GM12878 (cell line): ENCODE measurements around the gene HMGB1.

ENCODE experiments used
- CHD2 ChIP-seq: IDR thresholded peaks from 2 replicates; pipeline ENCODE4 v1.6.1; 2011; ENCODE audit warnings: low read depth, low read length, improper control_type of control experiment, borderline replicate concordance
- CTCF ChIP-seq, 3 experiments: IDR thresholded peaks in 2 of 3; conservative IDR thresholded peaks in 1 of 3; 2 replicates each; pipeline ENCODE4 v1.5.1; 2011; ENCODE audit warnings: low read depth in 3 of 3, low read length in 3 of 3, mild to moderate bottlenecking in 3 of 3, control low read depth in 2 of 3, moderate library complexity in 2 of 3, inconsistent platforms in 1 of 3, mixed read lengths in 1 of 3; ENCODE audit not compliant: control insufficient read depth in 2 of 3, insufficient read depth in 1 of 3; ENCODE audit errors: extremely low read depth in 1 of 3
- CUX1 ChIP-seq: IDR thresholded peaks from 2 replicates; pipeline ENCODE4 v1.6.1; 2012; ENCODE audit warnings: improper control_type of control experiment, low read depth, low read length; ENCODE audit not compliant: insufficient replicate concordance
- EZH2 ChIP-seq: IDR thresholded peaks from 2 replicates; pipeline ENCODE4 v1.6.1; 2012; ENCODE audit warnings: low read depth, mild to moderate bottlenecking, control low read depth, inconsistent platforms, low read length, borderline replicate concordance; ENCODE audit not compliant: control insufficient read depth
- PBX3 ChIP-seq: IDR thresholded peaks from 2 replicates; pipeline ENCODE4 v1.6.1; 2011; ENCODE audit warnings: mild to moderate bottlenecking, low read depth, low read length, moderate library complexity; ENCODE audit not compliant: insufficient replicate concordance
- POLR2A ChIP-seq: IDR thresholded peaks from 2 replicates; pipeline ENCODE4 v1.6.1; 2011; ENCODE audit warnings: low read depth, mild to moderate bottlenecking, low read length
- POLR2AphosphoS2 ChIP-seq: IDR thresholded peaks from 2 replicates; pipeline ENCODE4 v1.6.1; 2011; ENCODE audit warnings: low read depth, mild to moderate bottlenecking, low read length, improper control_type of control experiment, moderate library complexity
- RCOR1 ChIP-seq: conservative IDR thresholded peaks from 2 replicates; pipeline ENCODE4 v1.6.1; 2012; ENCODE audit warnings: low read depth, low read length, improper control_type of control experiment
- SKIL ChIP-seq: fragments of 450-650 bp; IDR thresholded peaks from 2 replicates; pipeline ENCODE4 v1.6.1; 2017; ENCODE audit warnings: mild to moderate bottlenecking, low read depth, inconsistent platforms; ENCODE audit not compliant: poor library complexity, severe bottlenecking
- SMC3 ChIP-seq: IDR thresholded peaks from 2 replicates; pipeline ENCODE4 v1.6.1; 2011; ENCODE audit warnings: low read length, improper control_type of control experiment, borderline replicate concordance
- TAF1 ChIP-seq: IDR thresholded peaks from 2 replicates; pipeline ENCODE4 v1.6.1; 2011; ENCODE audit warnings: mild to moderate bottlenecking, low read depth, low read length, borderline replicate concordance
- USF1 ChIP-seq: IDR thresholded peaks from 2 replicates; pipeline ENCODE4 v1.6.1; 2011; ENCODE audit warnings: borderline replicate concordance, low read depth, mild to moderate bottlenecking, moderate library complexity, mixed read lengths, low read length; ENCODE audit not compliant: insufficient read depth; ENCODE audit errors: extremely low read length
- YY1 ChIP-seq: IDR thresholded peaks from 2 replicates; pipeline ENCODE4 v1.6.1; 2011; ENCODE audit warnings: low read depth, mild to moderate bottlenecking, low read length
- ZBTB11 ChIP-seq: fragments of 450-650 bp; formaldehyde crosslinking; IDR thresholded peaks from 2 replicates; pipeline ENCODE4 v1.5.0; 2022; ENCODE audit warnings: mild to moderate bottlenecking, missing genetic modification characterization

- TF ChIP-seq POLR2A (no peak), EZH2 (no peak), POLR2AphosphoS2 (no peak), SMC3 (no peak), CUX1 (no peak), TAF1 (no peak), SKIL (no peak), PBX3 (no peak), YY1 (no peak), CTCF (IDR thresholded peaks at IDR 0.05 in 2 of 3, conservative IDR thresholded peaks at IDR 0.05 in 1 of 3; ENCODE audit: control insufficient read depth in 2 of 3, extremely low read depth in 1 of 3, insufficient read depth in 1 of 3, low read depth in 3 of 3, low read length in 3 of 3) (no peak), RCOR1 (no peak), CHD2 (no peak), ZBTB11 (CRISPR knock-in tag) (no peak), USF1 (no peak)
Observed at GRCh38 chr13:30473675-30474074, 7.9 kb upstream of the HMGB1 start.
